Gastrocnemius medialis (tissue), 4 donors: ENCODE results near the gene PSMB10.

Source experiments
- POLR2A ChIP-seq, 2 donors: fragments of 450-650 bp; IDR thresholded peaks; one replicate each; pipeline ENCODE4 v1.6.1; 2017; ENCODE audit warnings: antibody characterized with exemption in 2 of 2, mild to moderate bottlenecking in 2 of 2, moderate library complexity in 2 of 2
- TF ChIP-seq, protein P1 (sequence below), 5 experiments: fragments of 450-650 bp in 3 of 5; fragments of 200-600 bp in 2 of 5; sonication (generic) in 2 of 5; IDR thresholded peaks in 4 of 5; conservative IDR thresholded peaks in 1 of 5; 1 replicate in 4 of 5; 2 replicates in 1 of 5; pipeline ENCODE4 v1.5.1; 2016 to 2019; ENCODE audit warnings: antibody characterized with exemption in 5 of 5, mild to moderate bottlenecking in 3 of 5, moderate library complexity in 3 of 5

DNA sequence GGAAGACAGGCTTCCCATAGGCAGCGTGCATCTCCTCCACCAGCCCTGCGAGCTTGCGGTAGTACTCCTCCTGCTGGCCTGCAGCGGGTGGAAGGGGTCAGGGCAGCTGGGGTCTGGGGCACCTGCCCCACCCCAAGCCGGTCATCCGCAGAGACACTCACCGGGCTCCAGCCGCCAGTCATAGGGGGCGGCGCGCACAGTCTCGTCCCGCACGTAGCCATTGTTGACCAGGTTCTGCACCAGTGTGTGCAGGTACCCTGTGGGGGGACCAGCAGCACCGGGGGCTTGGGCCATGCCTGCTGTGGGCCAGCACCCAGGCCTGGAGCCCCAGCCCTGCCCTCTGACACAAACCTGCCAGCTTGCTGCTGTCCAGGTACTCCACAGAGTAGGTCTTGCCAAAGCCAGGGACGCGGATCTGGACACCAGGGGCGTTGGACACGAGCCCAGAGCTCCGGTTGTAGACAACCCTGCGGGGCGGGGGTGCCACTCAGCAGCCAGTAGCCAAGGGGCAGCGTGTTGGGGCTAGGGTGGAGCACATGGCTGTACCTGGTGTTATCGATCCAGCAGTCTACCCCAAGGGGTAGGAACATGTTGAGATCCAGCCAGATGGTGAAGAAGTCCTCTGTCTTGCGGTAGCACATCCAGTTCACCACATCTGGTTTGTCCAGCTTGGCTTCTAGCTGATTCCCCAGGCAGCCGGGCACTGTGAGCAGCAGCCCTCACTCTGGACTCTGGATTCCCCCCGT, 6.0 kb upstream of the PSMB10 start:
- no peak for TF ChIP-seq POLR2A (IDR thresholded peaks at IDR 0.05)
- TF ChIP-seq, protein P1, sequence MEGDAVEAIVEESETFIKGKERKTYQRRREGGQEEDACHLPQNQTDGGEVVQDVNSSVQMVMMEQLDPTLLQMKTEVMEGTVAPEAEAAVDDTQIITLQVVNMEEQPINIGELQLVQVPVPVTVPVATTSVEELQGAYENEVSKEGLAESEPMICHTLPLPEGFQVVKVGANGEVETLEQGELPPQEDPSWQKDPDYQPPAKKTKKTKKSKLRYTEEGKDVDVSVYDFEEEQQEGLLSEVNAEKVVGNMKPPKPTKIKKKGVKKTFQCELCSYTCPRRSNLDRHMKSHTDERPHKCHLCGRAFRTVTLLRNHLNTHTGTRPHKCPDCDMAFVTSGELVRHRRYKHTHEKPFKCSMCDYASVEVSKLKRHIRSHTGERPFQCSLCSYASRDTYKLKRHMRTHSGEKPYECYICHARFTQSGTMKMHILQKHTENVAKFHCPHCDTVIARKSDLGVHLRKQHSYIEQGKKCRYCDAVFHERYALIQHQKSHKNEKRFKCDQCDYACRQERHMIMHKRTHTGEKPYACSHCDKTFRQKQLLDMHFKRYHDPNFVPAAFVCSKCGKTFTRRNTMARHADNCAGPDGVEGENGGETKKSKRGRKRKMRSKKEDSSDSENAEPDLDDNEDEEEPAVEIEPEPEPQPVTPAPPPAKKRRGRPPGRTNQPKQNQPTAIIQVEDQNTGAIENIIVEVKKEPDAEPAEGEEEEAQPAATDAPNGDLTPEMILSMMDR (IDR thresholded peaks at IDR 0.05 in 4 of 5, conservative IDR thresholded peaks at IDR 0.05 in 1 of 5): no peak
